GM21825 (cell line): ENCODE data around the gene SLC9A9.
"Not testable (repeated sequence)": the region's sequence is repeated elsewhere in the genome, so short reads cannot be mapped to it uniquely, and the experiment has no call there.

ENCODE experiments used
- ATAC-seq: cut with Tn5 transposase; IDR thresholded peaks from one replicate; pipeline ENCODE4 v1.9.1; 2021; ENCODE audit warnings: mild to moderate bottlenecking, moderate library complexity; ENCODE audit not compliant: unreplicated experiment

The SLC9A9 gene

DNA sequence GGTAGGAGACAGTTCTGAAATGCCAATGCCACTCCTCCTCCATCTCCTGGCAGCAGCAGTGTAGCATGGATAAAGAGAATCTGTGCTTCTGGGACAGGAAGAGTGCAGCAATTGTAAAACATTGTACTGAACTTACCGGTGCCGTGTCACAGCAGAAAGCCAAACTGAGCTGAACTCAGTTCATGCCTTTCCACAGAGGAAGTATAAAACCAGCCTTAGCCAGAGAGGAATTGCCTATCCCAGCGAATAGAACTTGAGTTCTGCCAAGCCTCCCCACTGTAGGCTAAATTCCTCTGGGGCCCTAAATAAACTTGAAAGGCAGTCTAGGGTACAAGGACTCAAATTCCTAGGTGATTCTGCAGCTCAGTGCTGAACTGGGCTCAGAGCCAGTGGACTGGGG, 148.8 kb downstream of the SLC9A9 start:
- no peak for ATAC-seq

DNA sequence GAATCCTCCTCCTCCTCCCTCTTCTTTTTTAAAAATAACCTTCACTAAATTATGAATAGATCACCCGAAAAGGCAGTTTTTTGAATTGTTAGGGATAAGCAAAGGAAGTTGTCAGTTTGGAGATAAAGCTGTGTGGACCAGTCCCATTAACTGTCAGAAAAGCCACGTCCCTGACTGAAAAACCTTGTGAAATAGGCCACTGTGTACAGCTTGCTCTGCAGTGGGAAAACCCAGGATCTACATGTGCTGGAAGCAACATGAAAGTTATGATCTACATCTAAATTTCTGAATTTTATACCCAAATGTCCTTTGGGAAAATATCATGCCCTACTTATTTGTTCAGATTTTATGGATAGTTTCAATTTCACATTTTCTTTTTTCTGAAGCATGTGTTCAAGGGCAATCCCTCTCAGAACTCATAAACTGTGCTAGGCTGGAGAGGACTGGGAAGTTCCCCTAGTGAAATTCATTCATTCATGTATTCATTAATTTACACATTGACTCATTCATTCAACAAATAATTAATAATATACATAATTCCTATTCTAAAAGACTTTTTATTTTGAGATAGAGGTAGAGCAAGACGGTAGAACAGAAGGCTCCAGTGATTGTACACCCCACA, 149.5 kb downstream of the SLC9A9 start:
- ATAC-seq: no peak

DNA sequence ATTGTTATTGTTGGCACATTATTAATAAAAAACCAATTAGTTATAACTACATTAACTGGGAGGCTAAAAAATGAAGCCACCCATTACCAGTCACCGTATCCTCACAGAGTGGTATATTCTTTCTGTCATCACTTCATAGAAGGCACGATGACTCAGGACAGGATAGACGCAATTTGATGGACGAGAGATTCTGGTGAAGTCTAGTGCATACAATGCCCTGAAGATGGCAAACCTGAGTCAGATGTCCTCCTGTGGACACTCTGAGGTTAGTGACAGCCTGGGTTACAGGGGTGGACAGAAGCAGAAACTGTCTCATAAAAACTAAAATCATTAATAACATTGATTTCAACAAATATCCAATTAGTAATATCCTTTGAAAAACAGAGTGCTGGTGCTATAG, 150.3 kb downstream of the SLC9A9 start:
- no peak for ATAC-seq

- ATAC-seq: not testable (repeated sequence)
Observed at GRCh38 chr3:143695333-143695732, 152.9 kb downstream of the SLC9A9 start.

GRCh38 chr3:143693506-143693905, 154.8 kb downstream of the SLC9A9 start:
- no peak for ATAC-seq

DNA sequence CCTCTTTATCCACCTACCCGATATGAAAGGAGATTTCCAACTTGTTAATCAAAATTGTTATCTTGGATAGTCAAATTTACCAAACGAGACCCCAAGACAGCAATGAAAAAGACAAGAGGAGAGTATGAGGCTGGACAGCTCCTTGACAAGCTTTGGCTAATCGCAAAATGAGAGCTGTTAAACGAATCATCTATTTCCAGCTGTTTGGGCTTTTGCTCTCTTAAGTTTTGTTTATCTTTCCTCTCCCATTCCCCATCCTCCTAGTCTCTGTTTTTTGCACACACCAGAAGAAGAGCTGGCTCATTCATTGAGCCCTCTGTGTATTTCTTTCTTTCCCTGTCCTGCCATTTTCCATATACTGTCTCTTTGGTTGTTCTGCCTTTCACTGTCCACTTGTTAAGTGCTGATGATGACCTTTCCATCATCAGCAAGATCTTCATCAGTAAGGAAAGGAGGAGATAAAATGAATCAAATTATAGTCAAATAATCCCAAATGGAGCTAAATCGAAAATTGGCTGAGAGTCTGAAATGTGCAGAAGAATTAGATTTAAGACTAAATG, 161.6 kb downstream of the SLC9A9 start:
- no peak for ATAC-seq

GRCh38 chr3:143685491-143685890, 162.8 kb downstream of the SLC9A9 start:
- ATAC-seq: no peak

- ATAC-seq: no peak
Observed at GRCh38 chr3:143677430-143677829, 170.8 kb downstream of the SLC9A9 start.

- ATAC-seq: no peak
Observed at GRCh38 chr3:143676747-143677146, 171.5 kb downstream of the SLC9A9 start.

DNA sequence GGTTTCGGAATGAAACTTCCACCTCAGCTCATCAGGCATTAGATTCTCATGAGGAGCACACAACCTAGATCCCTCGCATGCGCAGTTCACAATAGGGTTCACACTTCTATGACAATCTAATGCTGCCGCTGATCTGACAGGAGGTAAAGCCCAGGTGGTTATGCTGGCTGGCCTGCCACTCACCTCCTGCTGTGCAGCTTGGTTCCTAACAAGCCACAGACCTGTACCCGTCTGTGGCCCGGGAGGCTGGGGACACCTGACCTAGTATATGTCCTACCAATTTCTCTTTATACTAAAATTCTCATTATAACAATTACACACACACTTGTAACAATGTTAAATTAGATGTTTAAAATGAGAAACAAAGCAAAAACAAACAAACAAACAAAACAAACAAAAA, 172.2 kb downstream of the SLC9A9 start:
- no peak for ATAC-seq

DNA sequence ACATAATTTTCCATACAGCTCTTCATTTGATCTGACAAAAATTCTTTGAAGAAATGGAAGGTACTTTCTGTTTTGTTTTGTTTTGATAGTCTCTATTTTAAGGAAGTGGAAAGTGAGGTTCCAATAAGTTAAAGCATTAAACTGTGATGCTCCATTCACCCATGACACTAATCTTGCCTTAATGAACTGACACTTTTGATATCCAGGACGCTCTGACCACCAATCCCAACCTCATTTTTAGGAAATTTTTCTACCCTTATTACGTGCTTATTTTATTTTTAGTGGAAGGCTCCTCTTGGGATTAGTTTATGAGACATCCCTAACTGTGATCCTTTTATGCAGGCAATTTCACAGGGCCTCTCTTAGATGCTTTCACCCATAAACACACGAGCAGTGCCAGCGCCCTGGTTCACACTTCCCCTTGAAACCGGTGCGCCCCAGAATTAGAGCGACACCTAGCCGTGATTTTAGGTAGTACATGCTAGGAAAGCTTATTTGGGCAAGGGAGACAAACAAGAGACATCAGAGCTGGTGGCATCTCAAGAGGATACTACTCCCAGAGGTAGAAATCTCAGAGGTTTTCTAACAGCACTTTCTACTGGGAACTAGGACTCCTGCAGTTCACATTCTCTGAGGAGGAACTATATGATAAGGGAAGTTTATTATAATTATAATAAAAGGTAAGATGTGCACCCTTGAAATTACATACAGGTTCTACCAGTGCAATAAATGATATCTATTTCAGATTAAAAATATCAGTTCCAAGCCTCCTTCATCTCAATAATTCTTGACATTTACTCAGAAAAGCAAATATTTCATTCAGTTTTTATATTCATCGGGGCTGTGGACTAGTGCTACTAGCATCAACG, 173.9 kb downstream of the SLC9A9 start:
- peak; percentile 68 for ATAC-seq

DNA sequence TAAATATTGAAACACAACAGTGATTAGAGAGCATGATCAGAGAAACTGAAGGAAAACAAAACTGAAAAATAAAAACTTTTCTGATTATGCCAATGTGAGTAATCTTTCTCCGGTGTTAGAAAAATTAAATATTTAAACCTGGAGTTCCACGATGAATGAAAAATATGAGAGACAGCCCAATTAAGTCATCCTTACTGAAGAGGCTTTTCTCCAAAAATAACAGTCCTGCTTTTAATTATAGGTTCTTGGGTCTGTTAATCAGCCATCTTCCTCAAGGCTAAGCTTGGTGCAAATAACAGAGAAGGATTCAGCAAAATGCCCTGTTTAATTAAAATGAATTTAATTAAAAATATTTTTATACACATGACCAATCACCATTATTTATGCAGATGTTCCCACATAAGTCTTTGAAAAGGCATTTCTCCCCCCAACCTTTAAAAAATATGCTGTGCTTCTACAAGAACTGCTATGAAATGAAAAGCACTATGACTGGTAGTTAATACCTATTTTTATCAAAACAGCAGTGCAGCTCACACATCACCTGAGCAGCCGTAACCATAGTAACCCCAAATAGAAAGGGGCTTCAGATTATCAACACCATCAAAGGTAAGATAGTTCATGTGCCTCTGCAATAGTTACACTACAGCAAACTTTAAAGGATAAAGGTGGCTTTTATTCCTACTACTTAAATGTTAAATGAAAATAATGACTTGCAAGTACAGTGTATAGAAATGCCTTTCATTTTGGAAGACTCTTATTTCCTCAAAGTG, 175.7 kb downstream of the SLC9A9 start:
- no peak for ATAC-seq

DNA sequence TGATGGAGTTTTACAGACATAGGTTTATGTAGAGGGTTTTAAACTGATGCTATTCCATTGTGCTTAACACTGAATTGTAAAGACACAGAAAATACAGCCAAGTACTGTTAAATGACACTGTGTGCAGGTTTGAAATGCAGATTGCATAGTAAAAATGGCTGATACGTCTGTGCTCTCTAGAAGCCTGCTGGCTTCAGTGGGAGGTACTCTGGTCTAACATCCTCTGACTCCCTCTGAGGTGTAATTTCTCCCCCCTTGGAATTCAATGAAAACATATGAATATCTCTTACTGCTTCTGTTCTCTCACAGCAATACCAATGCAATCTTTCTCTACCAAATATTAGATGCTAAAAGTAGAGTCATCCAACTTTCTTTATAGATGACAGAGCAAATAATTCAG, 176.6 kb downstream of the SLC9A9 start:
- no peak for ATAC-seq

DNA sequence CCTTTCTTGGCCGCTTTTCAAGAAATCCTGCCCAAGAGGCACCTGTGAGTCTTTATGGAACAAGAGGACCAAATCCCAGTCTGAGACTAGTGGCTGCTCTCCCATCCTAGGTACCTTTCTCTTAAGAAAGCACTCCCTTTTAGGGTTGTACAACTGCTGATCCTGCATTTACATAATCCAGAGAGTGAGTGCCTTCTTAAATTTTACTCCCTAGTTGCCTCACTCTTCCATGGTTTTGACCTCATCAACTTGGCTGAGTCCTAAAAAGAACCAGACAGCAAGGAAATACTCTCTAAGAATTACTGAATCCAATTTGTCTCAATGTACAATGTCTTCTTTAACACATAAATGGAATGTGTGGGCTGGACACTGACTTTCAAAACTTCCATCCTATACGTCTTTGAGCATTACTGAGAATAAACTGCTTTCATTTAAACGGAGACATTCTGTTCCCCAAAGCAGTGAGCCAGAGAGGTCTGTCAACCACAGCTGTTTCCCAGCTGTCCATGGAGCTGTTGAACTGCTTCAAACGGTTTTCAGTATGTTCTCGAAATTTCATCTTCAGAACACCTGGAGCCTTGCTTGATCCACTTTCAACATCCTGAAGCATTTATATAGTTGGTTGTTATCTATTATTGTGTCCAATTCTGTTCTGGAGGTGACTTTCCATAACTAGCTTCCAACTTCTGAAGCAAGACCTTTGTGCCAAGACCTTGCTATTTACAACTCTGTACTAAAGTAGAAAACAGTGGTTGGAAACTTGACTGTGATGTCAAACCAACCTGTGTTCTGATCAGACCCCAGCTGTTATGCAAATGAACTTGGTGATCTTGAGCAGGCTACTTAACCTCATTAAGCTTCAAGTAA, 179.1 kb downstream of the SLC9A9 start:
- peak; percentile 85 for ATAC-seq

GRCh38 chr3:143668385-143668784, 179.9 kb downstream of the SLC9A9 start:
- no peak for ATAC-seq

DNA sequence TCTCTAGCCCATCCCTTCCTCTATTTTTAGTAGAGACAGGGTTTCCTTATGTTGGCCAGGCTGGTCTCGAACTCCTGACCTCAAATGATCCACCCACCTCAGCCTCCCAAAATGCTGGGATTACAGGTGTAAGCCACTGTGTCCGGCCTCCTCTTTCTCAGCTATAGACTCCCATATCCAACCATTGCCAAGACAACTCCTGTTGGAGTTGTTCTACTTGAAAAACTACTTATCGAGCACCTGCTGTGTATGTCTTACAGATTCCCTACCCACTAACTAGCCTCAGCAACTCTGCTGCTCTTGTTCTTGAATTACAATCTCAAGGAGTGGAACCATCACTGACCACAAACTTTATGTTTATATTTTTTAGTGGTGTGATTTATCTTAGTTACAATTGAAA, 186.6 kb downstream of the SLC9A9 start:
- no peak for ATAC-seq

DNA sequence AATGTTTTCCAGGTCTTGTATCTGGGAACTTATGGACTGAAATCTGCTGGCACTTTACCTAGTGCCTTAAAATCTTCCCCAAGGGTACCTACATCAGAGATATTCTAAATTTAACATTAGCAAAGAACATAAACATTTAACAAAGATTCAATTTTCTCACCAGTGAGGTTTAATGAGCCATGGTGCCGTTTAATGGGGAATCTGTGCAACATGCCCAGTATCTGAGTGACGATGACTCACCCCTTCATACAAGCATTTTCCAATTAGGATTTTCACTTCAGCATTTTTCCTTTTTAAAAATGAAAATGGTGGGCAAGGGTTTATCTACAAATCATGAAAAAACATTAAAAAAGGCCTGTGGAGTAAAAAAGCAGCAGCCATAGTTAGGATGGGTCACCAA, 189.4 kb downstream of the SLC9A9 start:
- ATAC-seq: no peak

GRCh38 chr3:143658116-143658515, 190.2 kb downstream of the SLC9A9 start:
- no peak for ATAC-seq

- no peak for ATAC-seq
Observed at GRCh38 chr3:143657391-143657790, 190.9 kb downstream of the SLC9A9 start.

DNA sequence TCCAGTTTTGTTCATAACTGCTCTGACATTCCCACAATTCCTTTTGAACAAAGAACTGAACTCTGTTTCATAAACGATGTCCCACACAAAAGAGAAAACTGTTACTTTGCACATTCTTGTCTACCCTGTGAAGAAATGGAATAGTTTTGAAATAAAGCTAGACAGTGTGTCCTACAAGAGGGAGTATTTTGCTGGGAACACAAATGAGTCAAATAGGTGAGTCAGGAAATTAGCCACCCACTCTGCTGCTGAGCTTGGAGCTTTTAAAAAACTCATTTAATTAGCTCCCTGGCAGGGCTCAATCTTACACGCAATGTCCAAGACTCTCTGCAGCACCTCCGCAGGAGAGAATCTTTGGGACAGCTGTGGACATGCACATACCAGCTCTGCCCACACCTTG, 193.4 kb downstream of the SLC9A9 start:
- no peak for ATAC-seq
